Pancreas (tissue), 10 donors: Measurements from ENCODE around the gene ZHX3. TPM values are rescaled to one million over a fixed set of nuclear protein-coding genes. Genes with fewer than 3 reads are reported as not detected.

ENCODE experiments used
- ATAC-seq, 4 donors: fragments of 200-7000 bp; cut with Tn5 transposase; one replicate each; pipeline versions ENCODE4 v1.8.0 to v1.9.1; 2020; ENCODE audit warnings: mild to moderate bottlenecking in 4 of 4, moderate library complexity in 4 of 4
- DNase-seq, 6 donors: peaks; one replicate each; pipeline ENCODE4 v3.0.0-alpha.2; 2020
- FAIRE-seq: peaks from 2 replicates; lab custom pipeline; 2012; peaks lifted over from hg19 to GRCh38; lab: Jason Lieb, UNC
- H3K27ac ChIP-seq, 4 donors: fragments of 200-600 bp; sonication (generic); 1 replicate in 3 of 4; 2 replicates in 1 of 4; pipeline versions ENCODE4 v1.5.0 to v1.8.0; 2020
- H3K27me3 ChIP-seq, 4 donors: fragments of 200-600 bp; one replicate each; pipeline ENCODE4 v1.8.0; 2021
- H3K36me3 ChIP-seq, 3 donors: fragments of 200-600 bp; sonication (generic) in 1 of 3; one replicate each; pipeline versions ENCODE4 v1.5.0 to v1.8.0; 2020 to 2021
- H3K4me1 ChIP-seq, 3 donors: fragments of 200-600 bp; one replicate each; pipeline ENCODE4 v1.8.0; 2021
- H3K4me3 ChIP-seq, 4 donors: fragments of 200-600 bp; sonication (generic) in 2 of 4; one replicate each; pipeline versions ENCODE4 v1.5.0 to v1.8.0; 2020 to 2021
- H3K9me3 ChIP-seq, 4 donors: fragments of 200-600 bp; one replicate each; pipeline ENCODE4 v1.8.0; 2021
- CTCF ChIP-seq, 4 donors: fragments of 200-600 bp; sonication (generic) in 3 of 4; IDR thresholded peaks; one replicate each; pipeline versions ENCODE4 v1.5.0 to v1.8.0; 2021; ENCODE audit warnings: antibody characterized with exemption in 4 of 4
- WGBS, 2 donors: extraction: QIAGEN DNeasy Blood & Tissue Kit; methylation state at CpG; one replicate each; pipeline ENCODE4 v1.1.7; 2013; 5-methylcytosine and 5-hydroxymethylcytosine counted together
- intact Hi-C, 3 donors: fragments of 100-400 bp; cut with DNase I; formaldehyde crosslinking; loops; one replicate each; pipeline versions ENCODE4 v1.11.1 to v1.14.2; 2022
- polyA plus RNA-seq, 2 donors: library from polyadenylated mRNA; stranded (reverse); fragments of 200-250 nt; gene quantifications; one replicate each; pipeline ENCODE4 v1.2.3, GENCODE V29; 2013
- total RNA-seq, 6 donors: library from RNA; stranded (reverse); fragmentation: NEBNext Ultra II Directional in 4 of 6; extraction: Animal tissue kit (Norgen Biotek cat#: 25700) in 4 of 6; gene quantifications; one replicate each; pipeline versions ENCODE4 v1.2.1 to v1.2.4, GENCODE V29; 2021 to 2023
- donor health status: healthy with polysubstance abuse.
- donor health status: DM: no; HTN: no; CAD: no; lungs with moderate emphysema.
- donor health status: DM: no; HTN: no; CAD: no.
- donor health status: control.
- donor health status: control.
- donor health status: Bipolar disorder and iron deficiency.
- donor health status: DM: yes; HTN: yes; CAD: no.
- donor health status: DM: no; HTN: no; CAD: no.
- donor health status: DM: no; HTN: no; CAD: no.
- donor health status: DM: yes; HTN: yes; CAD: no.

The ZHX3 gene
- total and polyA plus RNA-seq, 8 donors, result 7.9 to 17.3 (median 13.0) TPM

- intact Hi-C loops, result no loop called here
- no peaks in the 10 kb centered on the region for H3K27me3 ChIP-seq
- H3K36me3 ChIP-seq, result no peaks in the 10 kb centered on the region
- WGBS, 2 donors, result 96 to 100% methylated on average over 5 of the region's 5 CpGs
- no peaks in the 10 kb centered on the region for H3K9me3 ChIP-seq
- no peak for ATAC-seq
- no peak overlapping the region for H3K4me3 ChIP-seq
- no peak for FAIRE-seq
- H3K4me1 ChIP-seq, result no peaks in the 10 kb centered on the region
- no peak for DNase-seq
- no peak overlapping the region for H3K27ac ChIP-seq
- TF ChIP-seq CTCF (IDR thresholded peaks at IDR 0.05), result no peak
These were observed 125.7 kb downstream of the ZHX3 start for GRCh38 chr20:41191562-41192500.

- FAIRE-seq, result no peak
- H3K27me3 ChIP-seq, result no peaks in the 10 kb centered on the region
- no peak for TF ChIP-seq CTCF (IDR thresholded peaks at IDR 0.05)
- intact Hi-C loops, result no loop called here
- no peak for ATAC-seq
- H3K9me3 ChIP-seq, result no peaks in the 10 kb centered on the region
- H3K4me1 ChIP-seq, result no peaks in the 10 kb centered on the region
- H3K36me3 ChIP-seq, result peaks cover 0 to 12% (median 0%) of the 10 kb centered on the region in 3 donors
- H3K27ac ChIP-seq, result no peak overlapping the region
- H3K4me3 ChIP-seq, result no peak overlapping the region
- DNase-seq, result no peak
These were observed 129.9 kb downstream of the ZHX3 start for GRCh38 chr20:41187668-41188067.

GRCh38 chr20:41185013-41185757, 132.3 kb downstream of the ZHX3 start:
- intact Hi-C loops, result no loop called here
- no peak for FAIRE-seq
- H3K9me3 ChIP-seq, result no peaks in the 10 kb centered on the region
- no peak for ATAC-seq
- no peak for TF ChIP-seq CTCF (IDR thresholded peaks at IDR 0.05)
- 74 to 77% methylated on average over 11 of the region's 11 CpGs for WGBS, 2 donors
- H3K27me3 ChIP-seq, result no peaks in the 10 kb centered on the region
- peak in 2 of 6 donors; percentile 8 to 43 for DNase-seq
- no peak overlapping the region for H3K4me3 ChIP-seq
- H3K36me3 ChIP-seq, result peaks cover 0 to 12% (median 0%) of the 10 kb centered on the region in 3 donors
- H3K4me1 ChIP-seq, result no peaks in the 10 kb centered on the region
- no peak overlapping the region for H3K27ac ChIP-seq

- intact Hi-C loops, result no loop called here
- H3K4me3 ChIP-seq, result no peak overlapping the region
- H3K9me3 ChIP-seq, result no peaks in the 10 kb centered on the region
- DNase-seq (no peak), ATAC-seq (no peak), FAIRE-seq (no peak)
- no peaks in the 10 kb centered on the region for H3K4me1 ChIP-seq
- no peaks in the 10 kb centered on the region for H3K27me3 ChIP-seq
- H3K27ac ChIP-seq, result no peak overlapping the region
- WGBS, 2 donors, result 94 to 98% methylated on average over 2 of the region's 2 CpGs
- TF ChIP-seq CTCF (IDR thresholded peaks at IDR 0.05), result no peak
- H3K36me3 ChIP-seq, result peaks cover 0 to 12% (median 0%) of the 10 kb centered on the region in 3 donors
These were observed 133.7 kb downstream of the ZHX3 start for GRCh38 chr20:41183831-41184230.
